ENCODE measurements around the gene MIPOL1. TPM values are rescaled to one million over a fixed set of nuclear protein-coding genes. Genes with fewer than 3 reads are reported as not detected.

MIPOL1 gene
- total and polyA plus RNA-seq, 10 donors: 0.50 to 15.5 (median 7.3) TPM

- WGBS, 5 donors: 6 to 10% (median 9%) methylated on average over 15 to 58 of the region's 58 CpGs
- Histone ChIP-seq H3K4me1 (peaks cover 9 to 42% (median 24%) of the 10 kb centered on the region in 6 donors), H3K27me3 (replicated peaks in 1 of 7) (peaks cover 22 to 100% (median 94%) of the 10 kb centered on the region in 7 donors), H3K4me3 (peak overlapping the region in 2 of 8 donors; percentile 3 to 14), H3K9me3 (peaks cover 0 to 24% (median 0%) of the 10 kb centered on the region in 8 donors), H3K36me3 (no peaks in the 10 kb centered on the region), H3K27ac (no peak overlapping the region)
- DNase-seq: no peak
- intact Hi-C loops (cut with DNase I; ENCODE audit: low total_unique reads): no loop called here
- TF ChIP-seq, protein P1, sequence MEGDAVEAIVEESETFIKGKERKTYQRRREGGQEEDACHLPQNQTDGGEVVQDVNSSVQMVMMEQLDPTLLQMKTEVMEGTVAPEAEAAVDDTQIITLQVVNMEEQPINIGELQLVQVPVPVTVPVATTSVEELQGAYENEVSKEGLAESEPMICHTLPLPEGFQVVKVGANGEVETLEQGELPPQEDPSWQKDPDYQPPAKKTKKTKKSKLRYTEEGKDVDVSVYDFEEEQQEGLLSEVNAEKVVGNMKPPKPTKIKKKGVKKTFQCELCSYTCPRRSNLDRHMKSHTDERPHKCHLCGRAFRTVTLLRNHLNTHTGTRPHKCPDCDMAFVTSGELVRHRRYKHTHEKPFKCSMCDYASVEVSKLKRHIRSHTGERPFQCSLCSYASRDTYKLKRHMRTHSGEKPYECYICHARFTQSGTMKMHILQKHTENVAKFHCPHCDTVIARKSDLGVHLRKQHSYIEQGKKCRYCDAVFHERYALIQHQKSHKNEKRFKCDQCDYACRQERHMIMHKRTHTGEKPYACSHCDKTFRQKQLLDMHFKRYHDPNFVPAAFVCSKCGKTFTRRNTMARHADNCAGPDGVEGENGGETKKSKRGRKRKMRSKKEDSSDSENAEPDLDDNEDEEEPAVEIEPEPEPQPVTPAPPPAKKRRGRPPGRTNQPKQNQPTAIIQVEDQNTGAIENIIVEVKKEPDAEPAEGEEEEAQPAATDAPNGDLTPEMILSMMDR (IDR thresholded peaks at IDR 0.05 in 8 of 11, conservative IDR thresholded peaks at IDR 0.05 in 3 of 11): no peak
- no peak for TF ChIP-seq POLR2AphosphoS5 (IDR thresholded peaks at IDR 0.05)
- no peak for TF ChIP-seq POLR2A (IDR thresholded peaks at IDR 0.05)
These were observed 394.3 kb downstream of the MIPOL1 start for GRCh38 chr14:37591941-37592481.

DNA sequence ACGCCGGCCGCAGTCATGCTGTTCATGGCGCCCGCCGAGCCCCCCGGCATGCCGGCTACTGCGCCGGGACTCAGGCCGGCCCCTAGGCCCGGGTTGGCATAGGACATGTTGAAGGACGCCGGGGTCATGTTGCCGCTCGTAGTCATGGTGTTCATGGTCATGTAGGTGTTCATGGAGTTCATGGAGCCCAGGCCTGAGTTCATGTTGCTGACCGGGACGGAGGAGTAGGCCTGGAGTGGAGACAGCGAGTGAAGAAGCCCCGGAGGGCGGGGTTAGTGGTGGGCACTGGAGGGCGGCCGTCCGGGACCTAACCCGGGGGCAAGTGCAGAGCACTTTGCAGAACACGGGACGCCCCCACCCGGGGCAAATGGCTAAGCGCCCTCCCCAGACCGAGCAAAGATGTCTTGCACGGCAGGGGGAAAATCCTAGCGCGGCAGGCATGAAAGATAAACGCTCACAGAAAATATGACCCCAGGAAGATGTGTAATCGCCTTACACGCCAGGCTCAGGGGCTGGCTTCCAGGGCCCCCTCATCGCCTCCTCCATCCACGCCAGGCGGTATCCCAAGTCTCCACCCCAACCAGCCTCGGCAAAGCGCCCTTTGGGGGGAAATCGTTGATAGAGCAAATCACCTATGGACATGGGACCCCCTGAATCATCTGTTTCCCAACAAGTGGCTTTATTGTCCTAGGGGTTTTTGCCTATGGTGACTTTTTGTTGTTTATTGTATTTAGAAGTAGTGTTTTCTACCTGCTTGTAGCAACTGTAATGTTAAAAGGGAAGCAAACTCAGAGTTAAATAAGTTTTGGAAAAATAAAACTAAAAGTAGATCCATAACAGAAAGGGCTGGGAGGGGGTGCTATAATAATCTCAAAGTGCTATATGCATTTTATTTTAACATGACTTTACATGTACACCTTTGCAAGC is 395.0 kb downstream of the MIPOL1 start:
- Histone ChIP-seq H3K4me1 (peaks cover 9 to 40% (median 25%) of the 10 kb centered on the region in 6 donors), H3K36me3 (no peaks in the 10 kb centered on the region), H3K4me3 (no peak overlapping the region), H3K27ac (no peak overlapping the region), H3K27me3 (replicated peaks in 1 of 7) (peaks cover 22 to 100% (median 95%) of the 10 kb centered on the region in 7 donors), H3K9me3 (peaks cover 0 to 23% (median 0%) of the 10 kb centered on the region in 8 donors)
- intact Hi-C loops (cut with DNase I; ENCODE audit: low total_unique reads): no loop called here
- TF ChIP-seq, protein P1 (IDR thresholded peaks at IDR 0.05 in 8 of 11, conservative IDR thresholded peaks at IDR 0.05 in 3 of 11): no peak
- no peak for TF ChIP-seq POLR2AphosphoS5 (IDR thresholded peaks at IDR 0.05)
- no peak for TF ChIP-seq POLR2A (IDR thresholded peaks at IDR 0.05)
- no peak for DNase-seq
- 9 to 17% (median 13%) methylated on average over 24 to 42 of the region's 42 CpGs for WGBS, 5 donors

DNA sequence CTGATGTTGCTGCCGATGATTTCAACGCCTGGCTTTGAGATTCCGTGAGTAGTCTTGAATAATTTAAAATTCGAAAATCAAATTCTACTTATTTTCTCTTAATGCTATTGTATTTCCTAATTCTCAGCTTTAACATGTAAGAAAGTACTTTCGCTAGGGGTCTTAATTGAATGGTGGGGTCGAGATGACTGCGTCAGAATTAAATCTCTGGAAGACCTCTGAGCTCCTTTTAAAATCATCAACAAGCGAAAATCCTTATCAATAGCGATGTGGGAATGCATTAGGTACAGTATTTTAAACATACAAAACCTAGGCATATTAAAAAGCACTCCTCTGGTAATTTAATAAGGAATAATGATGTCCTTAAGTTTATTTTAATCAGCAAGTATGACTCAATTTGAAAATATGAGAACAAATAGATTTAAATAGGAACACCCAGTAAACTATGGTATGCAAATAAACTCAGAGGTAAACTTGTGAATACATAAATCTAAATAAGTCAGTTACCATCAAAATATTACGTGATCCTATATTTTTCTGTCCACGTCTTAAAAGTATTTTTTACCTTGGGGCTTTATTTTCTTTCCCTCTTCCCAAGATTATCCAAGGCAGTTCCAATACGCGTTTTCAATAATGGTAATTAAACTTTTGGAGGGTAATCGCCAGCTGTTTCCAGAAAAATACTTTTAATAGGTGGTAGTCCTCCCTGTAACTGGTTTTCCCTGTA is 395.9 kb downstream of the MIPOL1 start:
- no peak overlapping the region for H3K27ac ChIP-seq
- peak overlapping the region in 4 of 8 donors; percentile 29 to 60 (median 36) for H3K4me3 ChIP-seq
- no peak for DNase-seq
- intact Hi-C loops (cut with DNase I; ENCODE audit: low total_unique reads): no loop called here
- peaks cover 0 to 26% (median 0%) of the 10 kb centered on the region in 8 donors for H3K9me3 ChIP-seq
- H3K27me3 ChIP-seq (replicated peaks in 1 of 7): peaks cover 18 to 100% (median 95%) of the 10 kb centered on the region in 7 donors
- H3K4me1 ChIP-seq: peaks cover 9 to 44% (median 25%) of the 10 kb centered on the region in 6 donors
- 15 to 18% (median 16%) methylated on average over 14 of the region's 14 CpGs for WGBS, 5 donors
- no peaks in the 10 kb centered on the region for H3K36me3 ChIP-seq
- TF ChIP-seq POLR2AphosphoS5 (IDR thresholded peaks at IDR 0.05) (no peak), POLR2A (IDR thresholded peaks at IDR 0.05) (no peak)
- TF ChIP-seq, protein P1 (IDR thresholded peaks at IDR 0.05 in 8 of 11, conservative IDR thresholded peaks at IDR 0.05 in 3 of 11): no peak
